NCI-H2029 (cell line): ENCODE data around the gene RYR1.
"Not testable (repeated sequence)": the region's sequence is repeated elsewhere in the genome, so short reads cannot be mapped to it uniquely, and the experiment has no call there.

ENCODE experiments used
- DNase-seq: peaks from one replicate; lab custom pipeline; 2025; lab: John Stamatoyannopoulos, UW

Gene RYR1

GRCh38 chr19:38427035-38427677 is 6.3 kb upstream of the RYR1 start:
- not testable (repeated sequence) for DNase-seq

DNA sequence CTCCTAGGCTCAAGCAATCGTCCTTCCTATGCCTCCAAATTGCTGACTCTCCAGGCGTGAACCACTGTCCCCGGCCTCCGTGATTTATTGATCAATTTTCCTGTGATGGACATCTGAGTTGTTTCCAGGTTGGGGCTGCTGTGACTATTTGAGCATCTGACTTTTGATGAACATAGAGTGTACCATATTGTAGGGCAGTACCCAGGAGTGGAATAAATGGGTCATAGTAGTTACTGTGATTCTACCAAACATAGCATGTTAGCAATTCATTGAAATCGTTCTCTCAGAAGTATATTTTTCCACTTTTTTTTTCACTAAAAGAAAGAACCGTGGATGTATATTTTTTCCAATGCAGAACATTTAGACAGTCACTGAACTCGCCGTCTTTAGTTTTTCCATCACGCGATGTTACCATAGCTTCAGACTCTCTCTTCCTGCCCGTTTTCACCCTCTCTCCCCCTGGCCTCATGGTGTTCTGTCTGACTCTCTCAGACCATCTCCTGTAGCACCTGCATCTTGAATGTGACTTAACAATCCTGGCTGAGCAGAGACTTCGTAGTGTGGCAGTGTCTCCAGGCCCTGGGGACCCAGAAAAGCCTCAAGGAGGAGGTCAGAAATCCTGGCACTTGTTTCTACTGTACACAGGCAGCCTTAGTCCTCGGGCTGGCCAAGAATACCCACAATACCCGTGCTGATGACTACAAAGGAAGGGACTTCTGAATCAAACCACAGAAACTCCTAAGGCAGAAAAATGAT is 4.3 kb upstream of the RYR1 start:
- DNase-seq = no peak

- DNase-seq = no peak
Measured at GRCh38 chr19:38429811-38430156, 3.7 kb upstream of the RYR1 start.

DNA sequence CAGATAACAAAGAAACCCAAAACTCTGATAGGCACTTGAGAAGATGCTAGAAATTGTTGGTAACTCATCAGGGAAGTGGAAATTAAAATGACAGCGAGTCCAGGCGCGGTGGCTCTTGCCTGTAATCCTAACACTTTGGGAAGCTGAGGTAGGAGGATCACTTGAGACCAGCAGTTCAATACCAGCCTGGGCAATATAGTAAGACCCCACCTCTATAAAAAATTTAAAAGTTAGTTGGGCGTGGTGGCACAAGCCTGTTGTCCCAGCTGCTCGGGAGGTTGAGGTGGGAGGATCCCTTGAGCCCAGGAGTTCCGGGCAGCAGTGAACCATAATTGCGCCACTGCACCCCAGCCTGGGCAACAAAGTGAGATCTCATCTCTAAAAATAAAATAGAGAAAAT is 2.6 kb upstream of the RYR1 start:
- no peak for DNase-seq

- DNase-seq = no peak
Measured at GRCh38 chr19:38434549-38435051, 1.1 kb downstream of the RYR1 start.

- no peak for DNase-seq
Measured at GRCh38 chr19:38437295-38437694, 3.8 kb downstream of the RYR1 start.

- no peak for DNase-seq
Measured at GRCh38 chr19:38437917-38438316, 4.4 kb downstream of the RYR1 start.

GRCh38 chr19:38440592-38440991 is 7.1 kb downstream of the RYR1 start:
- DNase-seq = no peak

- DNase-seq = no peak
Measured at GRCh38 chr19:38441657-38442348, 8.3 kb downstream of the RYR1 start.

DNA sequence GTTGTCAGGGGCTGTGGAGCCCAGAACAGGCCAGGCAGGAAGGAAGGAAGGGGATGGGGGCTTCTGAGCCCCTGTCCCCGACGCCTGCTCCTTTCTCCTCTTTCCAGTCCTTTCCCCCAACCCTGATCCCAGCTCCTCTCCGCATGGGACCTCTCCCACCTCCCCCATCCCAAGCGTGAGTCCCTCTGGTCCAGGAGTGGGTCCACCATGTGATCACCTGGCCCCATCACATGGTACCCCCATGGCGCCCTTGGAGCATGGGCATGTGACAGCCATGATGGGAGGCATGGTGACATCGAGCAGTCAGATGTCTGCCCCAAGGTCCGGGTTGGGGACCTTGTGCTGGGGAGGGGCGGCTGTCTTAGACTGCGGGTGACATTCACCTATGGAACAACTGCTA is 9.2 kb downstream of the RYR1 start:
- no peak for DNase-seq

GRCh38 chr19:38443458-38443999 is 10.0 kb downstream of the RYR1 start:
- DNase-seq = no peak

DNA sequence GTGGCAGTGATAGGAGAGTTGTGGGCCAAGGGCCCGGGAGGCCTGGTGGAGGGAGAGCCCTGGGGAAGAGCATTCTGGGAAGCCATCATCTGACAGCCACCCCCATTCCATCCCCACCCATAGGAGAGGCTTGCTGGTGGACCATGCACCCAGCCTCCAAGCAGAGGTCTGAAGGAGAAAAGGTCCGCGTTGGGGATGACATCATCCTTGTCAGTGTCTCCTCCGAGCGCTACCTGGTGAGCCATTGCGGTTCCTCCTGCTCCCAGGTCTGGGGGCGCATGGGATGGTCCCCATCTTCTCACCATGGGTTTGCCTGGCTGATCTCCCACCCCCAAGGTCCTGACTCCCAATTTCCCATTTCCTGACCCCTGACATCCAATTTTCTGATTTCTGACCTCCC is 10.5 kb downstream of the RYR1 start:
- no peak for DNase-seq

GRCh38 chr19:38445362-38445761 is 11.9 kb downstream of the RYR1 start:
- no peak for DNase-seq

- DNase-seq = no peak
Measured at GRCh38 chr19:38448225-38448624, 14.7 kb downstream of the RYR1 start.

- no peak for DNase-seq
Measured at GRCh38 chr19:38449518-38449917, 16.0 kb downstream of the RYR1 start.

DNA sequence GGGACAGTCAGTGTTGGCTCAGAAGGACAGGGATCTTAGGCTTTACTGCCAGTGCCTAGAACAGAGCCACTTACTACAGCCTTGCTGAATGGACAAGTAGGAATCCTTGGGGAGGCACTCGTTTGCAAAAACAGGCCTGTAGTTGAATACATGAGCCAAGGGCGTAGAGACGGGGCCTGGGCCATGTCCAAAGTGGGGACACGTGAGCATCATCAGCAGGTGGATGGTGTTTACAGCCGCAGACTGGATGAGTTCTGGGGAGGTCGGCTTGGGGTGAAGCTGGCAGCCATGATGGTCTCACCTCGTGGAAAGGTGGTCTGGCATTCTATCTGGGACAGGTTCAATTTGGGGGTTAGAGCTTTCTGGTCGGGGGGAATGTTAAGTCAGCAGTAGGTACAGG is 17.5 kb downstream of the RYR1 start:
- no peak for DNase-seq

GRCh38 chr19:38451629-38452028 is 18.1 kb downstream of the RYR1 start:
- DNase-seq = no peak

GRCh38 chr19:38452430-38453366 is 19.2 kb downstream of the RYR1 start:
- no peak for DNase-seq

- no peak for DNase-seq
Measured at GRCh38 chr19:38453596-38453995, 20.1 kb downstream of the RYR1 start.

GRCh38 chr19:38455031-38455430 is 21.5 kb downstream of the RYR1 start:
- no peak for DNase-seq

DNA sequence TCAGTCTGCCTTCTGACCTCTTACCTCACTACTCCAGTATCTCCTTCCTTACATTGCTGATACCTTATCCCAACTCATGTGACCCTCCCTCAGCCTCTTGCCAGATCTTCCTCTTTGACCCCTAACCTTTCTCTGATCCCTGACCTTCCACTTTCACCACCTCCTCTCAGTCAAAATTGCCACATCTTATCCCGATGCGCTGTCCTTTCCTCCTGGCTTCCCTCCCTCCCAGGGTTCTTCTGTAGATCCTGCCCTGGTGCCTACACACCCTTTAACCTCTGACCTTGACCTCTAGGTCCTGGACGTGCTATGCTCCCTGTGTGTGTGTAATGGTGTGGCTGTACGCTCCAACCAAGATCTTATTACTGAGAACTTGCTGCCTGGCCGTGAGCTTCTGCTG is 23.7 kb downstream of the RYR1 start:
- DNase-seq = no peak
